Right lobe of liver (tissue), 6 donors: Measurements from ENCODE around the gene DNM1L. TPM values are rescaled to one million over a fixed set of nuclear protein-coding genes. Genes with fewer than 3 reads are reported as not detected.
"Not testable (repeated sequence)": the region's sequence is repeated elsewhere in the genome, so short reads cannot be mapped to it uniquely, and the experiment has no call there.

Source experiments
- ATAC-seq, 4 donors: fragments of 200-7000 bp; cut with Tn5 transposase; one replicate each; pipeline ENCODE4 v1.9.1; 2020; ENCODE audit warnings: mild to moderate bottlenecking in 4 of 4, moderate library complexity in 4 of 4
- DNase-seq, 3 donors: peaks; one replicate each; pipeline ENCODE4 v3.0.0-alpha.2; 2020
- H3K27ac ChIP-seq, 3 donors: fragments of 200-600 bp; one replicate each; pipeline ENCODE4 v1.8.0; 2022
- H3K27me3 ChIP-seq, 2 donors: fragments of 200-600 bp; one replicate each; pipeline ENCODE4 v1.8.0; 2022
- H3K36me3 ChIP-seq, 4 donors: fragments of 200-600 bp; sonication (generic) in 1 of 4; one replicate each; pipeline versions ENCODE4 v1.5.1 to v1.8.0; 2017 to 2022; ENCODE audit warnings: control low read depth in 1 of 4
- H3K4me1 ChIP-seq, 4 donors: fragments of 200-600 bp; sonication (generic) in 1 of 4; one replicate each; pipeline versions ENCODE4 v1.5.1 to v1.8.0; 2017 to 2022; ENCODE audit warnings: control low read depth in 1 of 4
- H3K4me3 ChIP-seq, 3 donors: fragments of 200-600 bp; one replicate each; pipeline ENCODE4 v1.8.0; 2022
- H3K9me3 ChIP-seq, 4 donors: fragments of 200-600 bp; sonication (generic) in 1 of 4; one replicate each; pipeline versions ENCODE4 v1.5.1 to v1.8.0; 2017 to 2022; ENCODE audit warnings: control low read depth in 1 of 4
- CTCF ChIP-seq, 4 donors: fragments of 200-600 bp in 3 of 4; fragments of 450-650 bp in 1 of 4; IDR thresholded peaks; one replicate each; pipeline versions ENCODE4 v1.5.1 to v1.8.0; 2016 to 2022; ENCODE audit warnings: antibody characterized with exemption in 4 of 4, mild to moderate bottlenecking in 2 of 4
- POLR2A ChIP-seq: fragments of 450-650 bp; IDR thresholded peaks from one replicate; pipeline ENCODE4 v1.6.1; 2017; ENCODE audit warnings: antibody characterized with exemption, mild to moderate bottlenecking
- WGBS: methylation state at CpG from one replicate; pipeline ENCODE4 v1.1.6; 2018; ENCODE audit warnings: low coverage, low lambda C conversion rate; ENCODE audit not compliant: insufficient coverage; ENCODE audit errors: missing lambda C conversion rate; 5-methylcytosine and 5-hydroxymethylcytosine counted together
- intact Hi-C, 2 donors: fragments of 100-400 bp; cut with DNase I; formaldehyde crosslinking; loops; one replicate each; pipeline versions ENCODE4 v1.11.2 to v1.14.1; 2022
- total RNA-seq, 6 experiments: library from RNA; depleted of rRNA in 2 of 6; stranded (reverse); fragments of >200 nt in 2 of 6; fragmentation: NEBNext Ultra II Directional in 3 of 6; extraction: Animal tissue kit (Norgen Biotek cat#: 25700) in 3 of 6; gene quantifications; one replicate each; pipeline versions ENCODE4 v1.1.0 to v1.2.4, GENCODE V29; 2016 to 2023
- donor health status: DM: no; HTN: yes; CAD: no.
- donor health status: DM: no; HTN: no; CAD: no.
- donor health status: DM: no; HTN: no; CAD: no.
- donor health status: DM: no; HTN: yes; CAD: no.
- donor health status: DM: no; HTN: yes; CAD: no.

The DNM1L gene
- total RNA-seq, 6 experiments from 2014 or later: 10.2 to 26.1 (median 21.1) TPM

DNA sequence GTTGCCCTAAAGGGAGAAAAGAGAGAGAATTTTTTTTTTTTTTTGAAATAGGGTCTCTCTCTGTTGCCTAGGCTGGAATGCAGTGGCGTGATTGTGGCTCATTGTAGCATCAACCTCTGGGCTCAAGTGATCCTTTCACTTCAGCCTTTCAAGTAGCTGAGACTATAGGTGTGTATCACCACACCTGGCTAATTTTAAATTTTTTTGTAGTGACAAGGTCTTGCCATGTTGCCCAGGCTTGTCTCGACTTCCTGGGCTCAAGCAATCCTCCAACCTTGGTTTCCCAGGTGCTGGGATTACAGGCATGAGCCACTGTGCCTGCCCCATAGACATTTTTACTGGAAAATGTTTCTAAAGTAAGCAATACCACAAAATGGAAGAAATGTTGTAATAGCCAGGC is 39.8 kb downstream of the DNM1L start:
- Histone ChIP-seq H3K36me3 (peaks cover 0 to 20% (median 2%) of the 10 kb centered on the region in 4 donors), H3K9me3 (no peaks in the 10 kb centered on the region), H3K4me1 (no peaks in the 10 kb centered on the region), H3K27ac (no peak overlapping the region), H3K27me3 (no peaks in the 10 kb centered on the region), H3K4me3 (no peak overlapping the region)
- intact Hi-C loops: no loop called here
- ATAC-seq (no peak), DNase-seq (no peak)
- 100% methylated on average over 2 of the region's 2 CpGs for WGBS
- no peak for TF ChIP-seq POLR2A
- no peak for TF ChIP-seq CTCF (IDR thresholded peaks at IDR 0.05)

GRCh38 chr12:32725308-32725707 is 46.2 kb downstream of the DNM1L start:
- intact Hi-C loops, H3K27ac ChIP-seq, H3K4me3 ChIP-seq, DNase-seq, H3K9me3 ChIP-seq, H3K4me1 ChIP-seq, H3K27me3 ChIP-seq, ATAC-seq: not testable (repeated sequence)
- WGBS: no CpG with 5 or more reads among the region's 3 CpGs
- H3K36me3 ChIP-seq: peaks cover 0 to 29% (median 4%) of the 10 kb centered on the region in 4 donors

- H3K9me3 ChIP-seq: no peaks in the 10 kb centered on the region
- TF ChIP-seq POLR2A (no peak), CTCF (IDR thresholded peaks at IDR 0.05) (no peak)
- no peak overlapping the region for H3K27ac ChIP-seq
- no peaks in the 10 kb centered on the region for H3K4me1 ChIP-seq
- intact Hi-C loops: no loop called here
- H3K27me3 ChIP-seq: no peaks in the 10 kb centered on the region
- DNase-seq: no peak
- 100% methylated on average over 2 of the region's 2 CpGs for WGBS
- no peak overlapping the region for H3K4me3 ChIP-seq
- peaks cover 0 to 20% (median 4%) of the 10 kb centered on the region in 4 donors for H3K36me3 ChIP-seq
- ATAC-seq: no peak
Observed at GRCh38 chr12:32726286-32726685, 47.2 kb downstream of the DNM1L start.

GRCh38 chr12:32727237-32727636 is 48.1 kb downstream of the DNM1L start:
- H3K27ac ChIP-seq: no peak overlapping the region
- no peak overlapping the region for H3K4me3 ChIP-seq
- intact Hi-C loops: no loop called here
- DNase-seq: no peak
- no peaks in the 10 kb centered on the region for H3K9me3 ChIP-seq
- ATAC-seq: no peak
- peaks cover 0 to 20% (median 3%) of the 10 kb centered on the region in 4 donors for H3K36me3 ChIP-seq
- H3K4me1 ChIP-seq: no peaks in the 10 kb centered on the region
- no peaks in the 10 kb centered on the region for H3K27me3 ChIP-seq
- 74% methylated on average over 3 of the region's 3 CpGs for WGBS
- no peak for TF ChIP-seq CTCF (IDR thresholded peaks at IDR 0.05)
- TF ChIP-seq POLR2A: no peak

- Histone ChIP-seq H3K27ac (no peak overlapping the region), H3K9me3 (no peaks in the 10 kb centered on the region), H3K27me3 (no peaks in the 10 kb centered on the region), H3K36me3 (peaks cover 0 to 8% (median 2%) of the 10 kb centered on the region in 4 donors), H3K4me1 (no peaks in the 10 kb centered on the region), H3K4me3 (no peak overlapping the region)
- 92% methylated on average over 1 of the region's 1 CpG for WGBS
- DNase-seq: no peak
- intact Hi-C loops: no loop called here
- TF ChIP-seq POLR2A (no peak), CTCF (IDR thresholded peaks at IDR 0.05) (no peak)
- ATAC-seq: no peak
Observed at GRCh38 chr12:32734952-32735351, 55.9 kb downstream of the DNM1L start.
